GM21381 (cell line): ENCODE data around the gene LDHD.
"Not testable (repeated sequence)": the region's sequence is repeated elsewhere in the genome, so short reads cannot be mapped to it uniquely, and the experiment has no call there.

Experiments used
- ATAC-seq: cut with Tn5 transposase; IDR thresholded peaks from one replicate; pipeline ENCODE4 v1.9.1; 2021; ENCODE audit warnings: mild to moderate bottlenecking, moderate library complexity; ENCODE audit not compliant: unreplicated experiment

LDHD gene

DNA sequence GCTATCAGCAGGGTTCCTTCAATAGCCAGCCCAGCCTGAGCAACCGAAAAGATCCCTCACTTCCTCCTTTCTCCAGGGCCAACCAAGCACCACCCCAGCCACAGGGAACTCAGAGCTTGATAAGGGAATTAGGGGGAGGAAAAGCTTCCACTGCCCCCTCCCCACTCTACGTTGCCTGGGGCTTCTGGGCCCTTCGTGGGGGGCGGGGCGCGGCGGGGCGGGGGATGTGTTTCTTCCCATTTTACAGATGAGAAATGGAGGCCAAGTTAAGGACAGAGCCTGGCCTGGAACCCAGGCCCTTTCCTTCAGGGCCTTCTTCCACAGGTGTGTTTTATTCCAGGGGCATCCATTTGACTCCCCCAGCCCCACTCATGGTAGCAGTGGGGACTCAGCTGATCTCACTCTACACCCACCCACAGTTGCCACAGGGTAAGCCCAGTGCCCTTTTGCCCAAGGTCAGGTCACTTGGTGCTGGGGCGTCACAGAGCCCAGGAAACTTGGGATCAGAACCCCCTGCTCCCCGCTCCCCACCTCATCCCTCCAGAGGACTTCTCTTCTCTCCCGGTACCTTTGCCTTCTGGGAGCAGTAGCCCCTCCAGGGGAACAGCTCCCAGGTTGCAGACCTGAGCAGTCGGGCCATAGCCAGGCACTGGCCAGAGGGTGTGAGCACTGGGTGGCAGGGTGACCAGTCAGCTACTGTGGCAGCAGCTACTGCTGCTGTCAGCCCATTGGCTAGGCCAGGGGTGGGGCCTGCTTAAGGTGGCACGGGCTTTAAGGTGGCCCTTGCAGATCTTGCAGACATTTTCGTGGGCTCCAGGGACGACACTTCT is at the start of gene LDHD:
Gene LDHD (minus strand): TSS at position 700 of the 830 bp plus-strand sequence. CDS start 60 bp downstream, at position 640.
- ATAC-seq: no peak

- no peak for ATAC-seq
Observed at GRCh38 chr16:75160386-75160785, 43.8 kb upstream of the LDHD start.

GRCh38 chr16:75152635-75153034 is 36.1 kb upstream of the LDHD start:
- no peak for ATAC-seq

DNA sequence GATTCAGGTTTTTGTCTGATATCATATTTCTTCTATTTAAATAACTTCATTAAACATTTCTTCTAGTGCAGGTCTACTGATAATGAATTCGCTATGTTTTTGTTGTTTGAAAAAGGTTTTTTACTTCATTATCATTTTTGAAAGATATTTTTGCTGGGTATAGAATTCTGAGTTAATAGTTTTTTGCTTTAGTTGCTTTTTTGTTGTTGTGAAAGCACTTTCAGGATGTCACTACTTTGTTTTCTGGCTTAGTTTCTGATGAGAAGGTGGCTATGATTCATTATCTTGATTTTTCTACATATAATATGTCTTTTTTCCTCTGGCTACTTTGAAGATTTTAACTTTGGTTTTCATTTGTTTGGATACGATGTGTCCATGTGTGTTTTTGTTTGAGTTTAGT is 35.2 kb upstream of the LDHD start:
- no peak for ATAC-seq

DNA sequence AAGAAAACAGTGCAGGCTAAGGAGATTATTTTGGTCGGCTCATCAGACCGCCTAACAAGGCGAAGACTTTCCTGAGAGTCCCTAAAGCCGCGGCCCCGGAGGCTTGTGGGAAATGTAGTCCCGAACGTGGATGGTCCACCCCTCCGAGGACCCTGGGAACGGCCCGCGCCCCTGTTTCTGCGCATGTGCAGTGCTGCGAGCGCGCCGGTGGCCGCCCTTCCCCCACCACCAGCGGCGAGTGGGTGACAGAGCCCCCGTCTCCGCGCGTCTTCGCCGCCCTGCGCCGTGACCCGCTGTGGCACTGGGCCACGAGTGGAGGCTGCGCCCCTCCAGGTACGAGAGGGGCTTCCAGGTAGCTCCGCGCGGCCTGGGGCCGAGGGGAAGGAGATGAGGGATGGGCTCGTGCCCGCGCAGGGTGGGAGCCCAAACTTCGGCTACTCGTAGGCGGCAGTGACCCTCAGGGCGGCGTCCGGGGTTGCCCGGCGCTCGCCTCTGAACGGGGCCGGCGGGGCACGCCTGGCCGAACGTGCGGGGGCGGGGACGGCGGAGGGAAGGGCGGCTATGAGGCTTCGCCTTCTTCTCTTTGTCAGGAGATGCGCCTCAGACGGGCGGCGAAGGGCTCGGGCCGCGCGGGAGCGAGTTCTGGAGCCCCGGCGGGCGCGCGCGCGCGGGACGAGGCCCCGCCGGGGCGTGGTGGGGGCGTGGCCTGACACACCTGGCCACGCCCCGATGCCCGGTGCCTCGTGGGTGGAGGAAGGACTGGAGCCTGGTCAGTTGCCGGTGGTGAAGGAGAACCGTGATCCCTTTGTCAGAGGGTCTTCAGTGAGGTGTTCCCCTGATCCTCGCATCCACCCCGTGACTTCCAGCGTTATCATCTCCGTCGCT is 32.0 kb upstream of the LDHD start, which contains the start of gene ZFP1:
Gene ZFP1 (plus strand): TSS at position 214 of the 885 bp plus-strand sequence. CDS start 4,428 bp downstream, outside the sequence.
- peak; percentile 80 for ATAC-seq

- ATAC-seq: no peak
Observed at GRCh38 chr16:75147968-75148310, 31.4 kb upstream of the LDHD start.

- no peak for ATAC-seq
Observed at GRCh38 chr16:75143941-75144340, 27.4 kb upstream of the LDHD start.

DNA sequence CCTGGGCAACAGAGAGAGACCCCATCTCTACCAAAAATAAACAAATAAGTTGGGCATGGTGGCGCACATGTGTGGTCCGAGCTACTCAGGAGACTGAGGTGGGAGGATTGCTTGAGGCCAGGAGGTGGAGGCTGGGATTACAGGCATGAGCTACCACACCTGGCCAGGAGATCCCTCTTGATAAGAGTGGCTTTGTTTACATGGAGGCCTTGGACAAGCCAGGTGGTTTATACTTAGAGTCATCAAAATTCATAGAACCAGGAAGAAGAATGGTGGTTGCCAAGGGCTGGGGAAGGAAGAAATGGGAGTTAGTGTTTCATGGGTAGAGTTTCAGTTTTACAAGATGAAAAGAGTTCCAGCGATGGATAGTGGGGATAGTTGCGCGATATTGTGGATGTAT is 22.9 kb upstream of the LDHD start:
- ATAC-seq: no peak

DNA sequence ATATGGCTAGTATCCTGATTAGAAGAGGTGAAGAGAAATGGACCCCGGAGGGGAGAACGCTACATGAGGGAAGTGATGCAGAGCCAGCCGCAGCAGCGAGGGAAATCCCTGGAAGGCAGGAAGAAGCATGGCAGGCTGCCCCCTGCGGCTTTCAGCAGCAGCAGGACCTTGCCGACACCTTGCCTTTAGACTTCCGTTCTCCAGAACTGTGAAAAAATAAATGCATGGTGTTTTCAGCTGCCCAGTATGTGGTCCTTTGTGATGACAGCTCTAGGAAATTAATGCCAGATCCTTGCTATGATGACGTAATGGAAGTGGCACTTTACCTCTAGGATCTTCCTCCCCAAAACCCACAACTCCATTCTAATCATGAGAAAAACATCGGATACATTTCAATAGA is 22.1 kb upstream of the LDHD start:
- ATAC-seq: no peak

DNA sequence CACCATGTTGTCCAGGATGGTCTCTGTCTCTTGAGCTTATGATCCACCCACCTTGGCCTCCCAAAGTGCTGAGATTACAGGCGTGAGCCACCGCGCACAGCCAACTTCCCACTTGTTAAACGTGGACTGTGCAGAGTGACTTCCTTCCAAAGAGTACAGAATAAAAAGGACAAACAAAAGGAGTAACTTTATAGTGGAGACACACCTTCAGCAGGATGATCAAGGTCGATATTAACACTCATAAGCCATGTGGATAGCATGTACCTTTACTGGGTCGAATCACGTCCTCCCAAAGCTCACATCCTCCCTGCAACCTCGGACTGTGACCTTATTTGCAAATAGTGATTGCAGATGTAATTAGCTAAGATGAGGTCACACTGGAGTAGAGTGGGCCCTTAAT is 21.7 kb upstream of the LDHD start:
- ATAC-seq: no peak

GRCh38 chr16:75131081-75131480 is 14.5 kb upstream of the LDHD start:
- ATAC-seq: no peak

GRCh38 chr16:75130150-75130771 is 13.7 kb upstream of the LDHD start:
- no peak for ATAC-seq

- not testable (repeated sequence) for ATAC-seq
Observed at GRCh38 chr16:75129421-75130149, 13.0 kb upstream of the LDHD start.

- ATAC-seq: no peak
Observed at GRCh38 chr16:75127713-75128415, 11.3 kb upstream of the LDHD start.

- no peak for ATAC-seq
Observed at GRCh38 chr16:75122609-75123008, 6.0 kb upstream of the LDHD start.

DNA sequence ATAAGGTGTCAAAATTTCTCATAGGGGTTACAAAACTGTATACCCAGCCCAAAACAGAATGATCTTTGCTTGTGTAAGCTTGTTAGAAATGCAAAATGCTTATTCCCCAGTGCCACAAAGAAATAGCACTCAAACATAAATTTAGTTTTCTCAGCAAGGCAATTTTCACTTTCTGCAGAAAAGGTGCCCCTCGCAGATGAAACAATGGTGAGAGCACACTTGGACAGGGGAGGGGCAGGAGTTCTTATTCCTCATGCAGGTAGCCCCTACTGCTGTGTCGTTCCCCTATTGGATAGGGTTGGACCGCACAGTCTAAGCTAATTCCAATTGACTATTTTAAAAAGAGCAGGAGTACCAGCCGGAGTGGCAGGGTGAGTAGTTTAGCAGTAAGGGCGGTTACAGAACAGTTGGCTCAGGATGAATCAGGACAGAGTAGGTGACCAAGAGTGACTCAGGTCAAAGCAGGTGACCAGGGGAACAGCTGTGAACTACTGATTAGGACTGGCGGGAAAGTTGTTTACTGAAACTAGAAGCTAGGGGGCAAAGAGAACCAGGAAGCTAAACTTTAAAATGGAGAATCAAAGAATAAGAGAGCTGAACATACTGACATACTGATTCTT is 5.5 kb upstream of the LDHD start:
- ATAC-seq: no peak

DNA sequence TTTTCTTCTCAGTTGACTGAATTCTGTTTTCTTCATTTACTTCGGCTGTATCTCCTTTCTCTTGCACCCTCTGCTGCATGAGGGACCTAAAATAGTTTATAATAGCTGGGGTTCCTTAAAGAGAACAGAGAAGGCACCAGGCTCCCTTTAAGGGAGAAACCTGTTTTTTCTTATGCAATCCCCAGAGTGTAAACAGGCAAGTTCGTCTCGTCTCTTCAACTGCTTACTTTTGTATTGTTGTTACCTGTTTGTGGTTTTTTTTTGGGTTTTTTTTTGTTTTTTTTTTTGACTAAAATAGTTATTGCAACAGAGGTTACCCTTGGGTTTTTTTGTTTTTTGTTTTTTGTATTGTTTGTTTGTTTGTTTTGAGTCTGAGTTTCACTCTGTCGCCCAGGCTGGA is 3.7 kb upstream of the LDHD start:
- no peak for ATAC-seq

DNA sequence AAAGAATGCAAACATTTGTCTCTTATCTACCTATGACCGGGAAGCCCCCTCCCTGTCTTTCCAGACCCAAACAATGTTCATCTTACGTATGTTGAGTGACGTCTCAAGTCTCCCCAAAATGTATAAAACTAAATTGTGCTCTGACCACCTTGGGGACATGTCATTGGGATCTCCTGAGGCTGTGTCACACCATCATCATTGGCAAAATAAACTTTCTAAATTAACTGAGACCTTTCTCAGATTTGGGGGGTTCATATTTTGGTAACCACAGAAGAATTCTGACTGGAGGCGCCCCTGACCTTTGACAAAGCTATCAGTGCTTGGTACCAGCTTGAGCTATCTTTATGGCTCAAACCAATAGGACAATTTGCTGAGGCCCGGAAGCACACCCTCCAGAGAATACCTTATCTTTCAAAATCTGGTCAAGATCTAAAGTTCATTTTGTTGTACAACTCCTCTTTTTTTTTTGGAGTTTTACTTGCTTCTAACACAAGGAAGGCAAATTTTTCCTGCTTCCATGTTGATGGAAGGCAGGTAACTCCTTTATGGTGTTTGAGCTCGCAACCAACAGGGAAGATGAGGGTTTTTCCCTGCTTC is 2.5 kb upstream of the LDHD start:
- no peak for ATAC-seq

GRCh38 chr16:75116911-75117245 is 298 bp upstream of the LDHD start:
- ATAC-seq: no peak
